ENCODE data around the gene KRT84.

The KRT84 gene
- 0 to 0.06 (median 0) reads per million in 9 experiments for total RNA-seq

- ATAC-seq (replicated peaks) (no peak), DNase-seq (no peak)
- Mint-ChIP-seq H3K9me3 (no peaks in the 10 kb centered on the region), H3K4me3 (no peak within 1 kb of the TSS), H3K36me3 (ENCODE audit: insufficient read depth) (no peaks in the 10 kb centered on the region), H3K27ac (no peak within 1 kb of the TSS), H3K4me1 (ENCODE audit: low read depth in 2 of 2) (peaks cover 8 to 12% of the 10 kb centered on the region in 2 donors), H3K27me3 (peaks cover 0 to 8% of the 10 kb centered on the region in 2 donors)
Measured at GRCh38 chr12:52385226-52385702, at the start of gene KRT84. Gene KRT84 (minus strand): TSS chr12:52385652. CDS start chr12:52385585, 67 bp downstream.

GRCh38 chr12:52434760-52435530 lies 49.5 kb upstream of the KRT84 start:
- no peaks in the 10 kb centered on the region for H3K36me3 Mint-ChIP-seq (ENCODE audit: insufficient read depth)
- H3K4me3 Mint-ChIP-seq, result no peak overlapping the region
- DNase-seq (no peak), ATAC-seq (replicated peaks) (no peak)
- no peaks in the 10 kb centered on the region for H3K9me3 Mint-ChIP-seq
- peaks cover 0 to 4% of the 10 kb centered on the region in 2 donors for H3K4me1 Mint-ChIP-seq (ENCODE audit: low read depth in 2 of 2)
- no peak overlapping the region for H3K27ac Mint-ChIP-seq
- peaks cover 55 to 90% of the 10 kb centered on the region in 2 donors for H3K27me3 Mint-ChIP-seq

- H3K4me1 Mint-ChIP-seq (ENCODE audit: low read depth in 2 of 2), result peaks cover 0 to 4% of the 10 kb centered on the region in 2 donors
- no peak within 1 kb of the TSS for H3K27ac Mint-ChIP-seq
- no peak for ATAC-seq (replicated peaks)
- no peaks in the 10 kb centered on the region for H3K36me3 Mint-ChIP-seq (ENCODE audit: insufficient read depth)
- no peak within 1 kb of the TSS for H3K4me3 Mint-ChIP-seq
- H3K9me3 Mint-ChIP-seq, result no peaks in the 10 kb centered on the region
- no peak for DNase-seq
- peaks cover 55 to 85% of the 10 kb centered on the region in 2 donors for H3K27me3 Mint-ChIP-seq
Measured at GRCh38 chr12:52434081-52434733, 48.8 kb upstream of the KRT84 start, which contains the start of gene KRT75. Gene KRT75 (minus strand): TSS chr12:52434371. CDS start chr12:52434304, 67 bp downstream.

GRCh38 chr12:52433501-52434080 lies 48.1 kb upstream of the KRT84 start:
- no peak overlapping the region for H3K27ac Mint-ChIP-seq
- ATAC-seq (replicated peaks) (no peak), DNase-seq (no peak)
- no peaks in the 10 kb centered on the region for H3K36me3 Mint-ChIP-seq (ENCODE audit: insufficient read depth)
- H3K4me1 Mint-ChIP-seq (ENCODE audit: low read depth in 2 of 2), result peaks cover 0 to 4% of the 10 kb centered on the region in 2 donors
- no peak overlapping the region for H3K4me3 Mint-ChIP-seq
- H3K9me3 Mint-ChIP-seq, result no peaks in the 10 kb centered on the region
- peaks cover 61 to 89% of the 10 kb centered on the region in 2 donors for H3K27me3 Mint-ChIP-seq

- ATAC-seq (replicated peaks) (no peak), DNase-seq (no peak)
- Mint-ChIP-seq H3K4me3 (no peak overlapping the region), H3K9me3 (no peaks in the 10 kb centered on the region), H3K27ac (no peak overlapping the region), H3K27me3 (peaks cover 64 to 90% of the 10 kb centered on the region in 2 donors), H3K36me3 (ENCODE audit: insufficient read depth) (no peaks in the 10 kb centered on the region), H3K4me1 (ENCODE audit: low read depth in 2 of 2) (peaks cover 0 to 4% of the 10 kb centered on the region in 2 donors)
Measured at GRCh38 chr12:52432559-52433207, 47.2 kb upstream of the KRT84 start.

GRCh38 chr12:52428121-52428520 lies 42.7 kb upstream of the KRT84 start:
- Mint-ChIP-seq H3K36me3 (ENCODE audit: insufficient read depth) (no peaks in the 10 kb centered on the region), H3K4me1 (ENCODE audit: low read depth in 2 of 2) (no peaks in the 10 kb centered on the region), H3K27me3 (peaks cover 51 to 74% of the 10 kb centered on the region in 2 donors), H3K27ac (no peak overlapping the region), H3K9me3 (no peaks in the 10 kb centered on the region), H3K4me3 (no peak overlapping the region)
- no peak for ATAC-seq (replicated peaks)
- DNase-seq, result no peak

- DNase-seq, result no peak
- Mint-ChIP-seq H3K9me3 (no peaks in the 10 kb centered on the region), H3K27ac (no peak overlapping the region), H3K27me3 (peaks cover 51 to 74% of the 10 kb centered on the region in 2 donors), H3K4me3 (no peak overlapping the region), H3K36me3 (ENCODE audit: insufficient read depth) (no peaks in the 10 kb centered on the region), H3K4me1 (ENCODE audit: low read depth in 2 of 2) (no peaks in the 10 kb centered on the region)
- no peak for ATAC-seq (replicated peaks)
Measured at GRCh38 chr12:52427083-52427482, 41.6 kb upstream of the KRT84 start.

GRCh38 chr12:52426034-52426433 lies 40.6 kb upstream of the KRT84 start:
- ATAC-seq (replicated peaks) (no peak), DNase-seq (no peak)
- Mint-ChIP-seq H3K9me3 (no peaks in the 10 kb centered on the region), H3K36me3 (ENCODE audit: insufficient read depth) (peaks cover 3% of the 10 kb centered on the region), H3K27me3 (peaks cover 46 to 74% of the 10 kb centered on the region in 2 donors), H3K4me1 (ENCODE audit: low read depth in 2 of 2) (no peaks in the 10 kb centered on the region), H3K27ac (no peak overlapping the region), H3K4me3 (no peak overlapping the region)

- no peaks in the 10 kb centered on the region for H3K9me3 Mint-ChIP-seq
- ATAC-seq (replicated peaks) (no peak), DNase-seq (no peak)
- peaks cover 3% of the 10 kb centered on the region for H3K36me3 Mint-ChIP-seq (ENCODE audit: insufficient read depth)
- no peak overlapping the region for H3K4me3 Mint-ChIP-seq
- H3K27me3 Mint-ChIP-seq, result peaks cover 40 to 68% of the 10 kb centered on the region in 2 donors
- H3K4me1 Mint-ChIP-seq (ENCODE audit: low read depth in 2 of 2), result no peaks in the 10 kb centered on the region
- no peak overlapping the region for H3K27ac Mint-ChIP-seq
Measured at GRCh38 chr12:52425466-52425865, 40.0 kb upstream of the KRT84 start.

- Mint-ChIP-seq H3K4me1 (ENCODE audit: low read depth in 2 of 2) (peaks cover 0 to 7% of the 10 kb centered on the region in 2 donors), H3K9me3 (no peaks in the 10 kb centered on the region), H3K36me3 (ENCODE audit: insufficient read depth) (peaks cover 3% of the 10 kb centered on the region), H3K4me3 (no peak overlapping the region), H3K27ac (peak overlapping the region; percentile 74 to 79), H3K27me3 (peaks cover 29 to 64% of the 10 kb centered on the region in 2 donors)
- DNase-seq (no peak), ATAC-seq (replicated peaks) (no peak)
Measured at GRCh38 chr12:52423661-52424500, 38.4 kb upstream of the KRT84 start.

- Mint-ChIP-seq H3K4me1 (ENCODE audit: low read depth in 2 of 2) (peaks cover 0 to 7% of the 10 kb centered on the region in 2 donors), H3K36me3 (ENCODE audit: insufficient read depth) (peaks cover 3% of the 10 kb centered on the region), H3K27me3 (peaks cover 23 to 57% of the 10 kb centered on the region in 2 donors), H3K27ac (peak overlapping the region; percentile 74 to 79), H3K4me3 (no peak overlapping the region), H3K9me3 (no peaks in the 10 kb centered on the region)
- DNase-seq (no peak), ATAC-seq (replicated peaks) (no peak)
Measured at GRCh38 chr12:52423035-52423434, 37.6 kb upstream of the KRT84 start.

- DNase-seq (no peak), ATAC-seq (replicated peaks) (no peak)
- H3K36me3 Mint-ChIP-seq (ENCODE audit: insufficient read depth), result peaks cover 3% of the 10 kb centered on the region
- H3K4me1 Mint-ChIP-seq (ENCODE audit: low read depth in 2 of 2), result peaks cover 0 to 7% of the 10 kb centered on the region in 2 donors
- peaks cover 33 to 61% of the 10 kb centered on the region in 2 donors for H3K27me3 Mint-ChIP-seq
- no peaks in the 10 kb centered on the region for H3K9me3 Mint-ChIP-seq
- H3K4me3 Mint-ChIP-seq, result no peak overlapping the region
- H3K27ac Mint-ChIP-seq, result peak overlapping the region in 1 of 2 donors; percentile 10
Measured at GRCh38 chr12:52419656-52420055, 34.2 kb upstream of the KRT84 start.
